H1 (cell line): ENCODE data around the gene ITGB1BP1. TPM values are rescaled to one million over a fixed set of nuclear protein-coding genes. Genes with fewer than 3 reads are reported as not detected.
"Not testable (repeated sequence)": the region's sequence is repeated elsewhere in the genome, so short reads cannot be mapped to it uniquely, and the experiment has no call there.

ENCODE experiments used
- CTCF ChIA-PET: fragments of 300-600 bp; sonication (Branson Sonifier 250); formaldehyde crosslinking; loops from one replicate; lab custom pipeline; 2021; ENCODE audit not compliant: partially characterized antibody; lab: Charles Lee
- POLR2A ChIA-PET: fragments of 300-600 bp; sonication (Branson Sonifier 250); formaldehyde crosslinking; loops from one replicate; lab custom pipeline; 2021; ENCODE audit warnings: inconsistent platforms; ENCODE audit not compliant: partially characterized antibody; lab: Charles Lee
- DNase-seq, 2 experiments: peaks; one replicate each; pipeline versions ENCODE4 v3.0.0 to v3.0.0-alpha.2; 2010 to 2022; ENCODE audit warnings: low spot score in 2 of 2, low read depth in 1 of 2, mixed read lengths in 1 of 2
- FAIRE-seq: peaks from 2 replicates; lab custom pipeline; 2011; peaks lifted over from hg19 to GRCh38; lab: Jason Lieb, UNC
- H2AFZ ChIP-seq: 2 replicates; pipeline ENCODE4 v1.8.1; 2012; ENCODE audit warnings: low read length, inconsistent platforms
- H2AK5ac ChIP-seq: 2 replicates; pipeline ENCODE4 v1.6.1; 2013; ENCODE audit warnings: low read depth, low read length
- H2BK120ac ChIP-seq: replicated peaks from 2 replicates; pipeline ENCODE3; 2013; ENCODE audit warnings: low read depth, low read length, inconsistent platforms
- H2BK12ac ChIP-seq: 2 replicates; pipeline ENCODE4 v1.6.1; 2013; ENCODE audit warnings: low read depth, low read length
- H2BK15ac ChIP-seq: 2 replicates; pipeline ENCODE4 v1.6.1; 2013; ENCODE audit warnings: low read length
- H2BK20ac ChIP-seq: 2 replicates; pipeline ENCODE4 v1.6.1; 2013; ENCODE audit warnings: low read length
- H2BK5ac ChIP-seq: 2 replicates; pipeline ENCODE4 v1.6.1; 2013; ENCODE audit warnings: low read depth, low read length
- H3K14ac ChIP-seq: 2 replicates; pipeline ENCODE4 v1.6.1; 2013; ENCODE audit warnings: inconsistent platforms; ENCODE audit not compliant: insufficient read length
- H3K18ac ChIP-seq: 2 replicates; pipeline ENCODE4 v1.6.1; 2013; ENCODE audit warnings: low read length; ENCODE audit errors: extremely low read depth
- H3K23ac ChIP-seq: 2 replicates; pipeline ENCODE4 v1.6.1; 2013; ENCODE audit warnings: inconsistent platforms; ENCODE audit not compliant: insufficient read length
- H3K23me2 ChIP-seq: 2 replicates; pipeline ENCODE4 v1.6.1; 2013; ENCODE audit warnings: low read depth, low read length
- H3K27ac ChIP-seq: 2 replicates; pipeline ENCODE4 v1.6.1; 2011; ENCODE audit warnings: low read depth, low read length, inconsistent platforms
- H3K27me3 ChIP-seq, 4 experiments: replicated peaks in 1 of 4; 1 replicate in 1 of 4; 2 replicates in 3 of 4; pipeline versions ENCODE4 v1.6.1 to v1.8.1; 2011 to 2013; ENCODE audit warnings: low read length in 3 of 4, mild to moderate bottlenecking in 3 of 4, inconsistent platforms in 2 of 4, mixed read lengths in 2 of 4, moderate library complexity in 1 of 4; ENCODE audit not compliant: control insufficient read depth in 3 of 4, insufficient read depth in 3 of 4; ENCODE audit errors: extremely low read depth in 1 of 4
- H3K36me3 ChIP-seq, 4 experiments: 2 replicates each; pipeline versions ENCODE4 v1.6.1 to v1.8.1; 2011 to 2013; ENCODE audit warnings: mild to moderate bottlenecking in 4 of 4, low read length in 3 of 4, moderate library complexity in 2 of 4, control low read depth in 1 of 4, inconsistent platforms in 1 of 4; ENCODE audit not compliant: insufficient read depth in 4 of 4, control insufficient read depth in 2 of 4
- H3K4ac ChIP-seq: replicated peaks from 2 replicates; pipeline ENCODE3; 2013; ENCODE audit warnings: low read length, low read depth, mixed read lengths, inconsistent platforms; ENCODE audit not compliant: insufficient read length
- H3K4me1 ChIP-seq, 4 experiments: replicated peaks in 1 of 4; 1 replicate in 1 of 4; 2 replicates in 3 of 4; pipeline versions ENCODE4 v1.6.1 to v1.8.1; 2011 to 2013; ENCODE audit warnings: low read length in 3 of 4, inconsistent platforms in 2 of 4, mixed read lengths in 1 of 4; ENCODE audit not compliant: insufficient read depth in 4 of 4, control insufficient read depth in 3 of 4
- H3K4me2 ChIP-seq, 2 experiments: 2 replicates each; pipeline versions ENCODE4 v1.6.1 to v1.8.1; 2011 to 2013; ENCODE audit warnings: low read depth in 2 of 2, low read length in 2 of 2, control low read depth in 1 of 2, inconsistent platforms in 1 of 2, mild to moderate bottlenecking in 1 of 2; ENCODE audit not compliant: insufficient read depth in 1 of 2
- H3K4me3 ChIP-seq, 4 experiments: fragments of 200-600, 300-600 bp in 1 of 4; sonication (generic), shearing (Covaris generic), sonication (Bioruptor Twin) in 1 of 4; 2 replicates each; pipeline versions ENCODE4 v1.5.1 to v1.8.1; 2011 to 2016; ENCODE audit warnings: low read length in 4 of 4, low read depth in 3 of 4, control low read depth in 2 of 4, inconsistent platforms in 2 of 4, mild to moderate bottlenecking in 2 of 4, mixed read lengths in 1 of 4, moderate library complexity in 1 of 4; ENCODE audit not compliant: insufficient read depth in 2 of 4; ENCODE audit errors: extremely low read depth in 1 of 4
- H3K56ac ChIP-seq: replicated peaks from 2 replicates; pipeline ENCODE3; 2013; ENCODE audit warnings: low read depth, mild to moderate bottlenecking, mixed read lengths, low read length, inconsistent platforms; ENCODE audit not compliant: insufficient read length
- H3K79me1 ChIP-seq: 2 replicates; pipeline ENCODE4 v1.6.1; 2013; ENCODE audit warnings: low read depth, low read length, control low read depth
- H3K79me2 ChIP-seq, 2 experiments: 2 replicates each; pipeline versions ENCODE4 v1.6.1 to v1.8.1; 2012 to 2013; ENCODE audit warnings: low read length in 2 of 2, mild to moderate bottlenecking in 2 of 2, inconsistent platforms in 1 of 2; ENCODE audit not compliant: insufficient read depth in 2 of 2, control insufficient read depth in 1 of 2
- H3K9ac ChIP-seq, 4 experiments: replicated peaks in 1 of 4; 1 replicate in 1 of 4; 2 replicates in 3 of 4; pipeline versions ENCODE4 v1.6.1 to v1.8.1; 2011 to 2013; ENCODE audit warnings: low read depth in 3 of 4, low read length in 3 of 4, control low read depth in 2 of 4, mild to moderate bottlenecking in 2 of 4, moderate library complexity in 2 of 4, inconsistent platforms in 1 of 4; ENCODE audit errors: extremely low read depth in 1 of 4
- H3K9me3 ChIP-seq, 2 experiments: 2 replicates each; pipeline versions ENCODE4 v1.6.1 to v1.8.1; 2012 to 2013; ENCODE audit warnings: mild to moderate bottlenecking in 2 of 2, moderate library complexity in 2 of 2, control low read depth in 1 of 2, inconsistent platforms in 1 of 2, low read depth in 1 of 2, low read length in 1 of 2, mixed read lengths in 1 of 2; ENCODE audit not compliant: insufficient read depth in 2 of 2
- H4K20me1 ChIP-seq, 2 experiments: replicated peaks in 1 of 2; 2 replicates each; pipeline versions ENCODE3 to v1.8.1; 2011 to 2013; ENCODE audit warnings: inconsistent platforms in 2 of 2, low read length in 2 of 2, mild to moderate bottlenecking in 1 of 2; ENCODE audit not compliant: insufficient read depth in 2 of 2, control insufficient read depth in 1 of 2
- H4K5ac ChIP-seq: 2 replicates; pipeline ENCODE4 v1.6.1; 2013; ENCODE audit warnings: low read length, low read depth, mixed read lengths, inconsistent platforms; ENCODE audit not compliant: insufficient read length
- H4K8ac ChIP-seq: 2 replicates; pipeline ENCODE4 v1.8.0; 2013; ENCODE audit warnings: mild to moderate bottlenecking, moderate library complexity, low read length, inconsistent platforms; ENCODE audit not compliant: insufficient read depth; ENCODE audit errors: extremely low read depth
- H4K91ac ChIP-seq: replicated peaks from 2 replicates; pipeline ENCODE3; 2013; ENCODE audit warnings: low read length, mixed read lengths, inconsistent platforms; ENCODE audit not compliant: insufficient read length
- WGBS, 2 experiments: shearing (Covaris generic) in 1 of 2; methylation state at CpG; one replicate each; pipeline versions ENCODE4 v1.1.6 to v1.1.7; 2013 to 2015; ENCODE audit warnings: low lambda C conversion rate in 2 of 2, mixed read lengths in 2 of 2, inconsistent platforms in 1 of 2, low coverage in 1 of 2, missing lambda C conversion rate in 1 of 2; ENCODE audit not compliant: insufficient replicate concordance in 2 of 2, insufficient coverage in 1 of 2, insufficient read length in 1 of 2; ENCODE audit errors: extremely low coverage in 1 of 2, missing lambda C conversion rate in 1 of 2; 5-methylcytosine and 5-hydroxymethylcytosine counted together
- polyA plus RNA-seq, 7 experiments: library from polyadenylated mRNA; depleted of rRNA in 3 of 7; stranded (reverse) in 5 of 7; unstranded in 2 of 7; fragments of >200 nt in 5 of 7; fragments of 200-250 nt in 2 of 7; gene quantifications; 1 replicate in 5 of 7; 2 replicates in 1 of 7; 4 replicates in 1 of 7; pipeline versions ENCODE4 v1.2.1 to v1.2.3, GENCODE V29; 2011 to 2013; ENCODE audit warnings: missing spikeins in 2 of 7, mixed read lengths in 2 of 7
- total RNA-seq: library from RNA; stranded (reverse); fragmentation: NEBNext Ultra II Directional; extraction: Animal tissue kit (Norgen Biotek cat#: 25700); gene quantifications from 2 replicates; pipeline ENCODE4 v1.2.1, GENCODE V29; 2021

Gene ITGB1BP1
- total and polyA plus RNA-seq, 2 of the 8 experiments (the other 6 are each of a cell fraction or from before 2014, with no cell fraction given) = 16.1 to 45.4 TPM

DNA sequence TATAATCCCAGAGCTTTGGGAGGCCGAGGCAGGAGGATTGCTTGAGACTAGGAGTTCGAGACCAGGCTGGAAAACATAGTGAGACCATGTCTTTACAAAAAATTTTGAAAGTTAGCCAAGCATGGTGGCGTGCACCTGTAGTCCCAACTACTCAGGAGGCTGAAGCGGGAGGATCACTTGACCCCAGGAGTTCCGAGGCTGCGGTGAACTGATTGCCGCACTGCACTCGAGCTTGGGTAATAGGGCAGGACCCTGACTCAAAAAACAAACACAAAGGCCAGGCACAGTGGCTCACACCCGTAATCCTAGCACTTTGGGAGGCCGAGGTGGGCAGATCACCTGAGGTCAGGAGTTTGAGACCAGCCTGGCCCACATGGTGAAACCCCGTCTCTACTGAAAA lies 25.1 kb downstream of the ITGB1BP1 start:
- H3K79me1 ChIP-seq, H2BK5ac ChIP-seq, H2BK20ac ChIP-seq, H3K27me3 ChIP-seq, H3K23me2 ChIP-seq, FAIRE-seq, H4K20me1 ChIP-seq, H3K18ac ChIP-seq, H3K23ac ChIP-seq, H3K79me2 ChIP-seq, H4K91ac ChIP-seq, H4K8ac ChIP-seq, H3K56ac ChIP-seq, DNase-seq, H3K4ac ChIP-seq, H2AK5ac ChIP-seq, H3K4me1 ChIP-seq, H3K9ac ChIP-seq, H2AFZ ChIP-seq, H2BK120ac ChIP-seq, H3K4me3 ChIP-seq, H3K36me3 ChIP-seq, H3K14ac ChIP-seq, H3K9me3 ChIP-seq, H3K4me2 ChIP-seq, H2BK15ac ChIP-seq, H4K5ac ChIP-seq, POLR2A ChIA-PET, H3K27ac ChIP-seq, H2BK12ac ChIP-seq: not testable (repeated sequence)
- WGBS, 2 experiments = 95% methylated on average over 11 of the region's 11 CpGs; no CpG with 5 or more reads in 1 of the 2 experiments
- CTCF ChIA-PET = interaction anchor here (1.0 to 1.6 kb wide), 3 partner anchors 9 to 255 kb away, joined by 4 to 5 read pairs (median 4); no protein-coding TSS in a partner anchor
